Fibroblast of peridontal ligament (primary cell): ENCODE data around the gene EYS.

Experiments
- DNase-seq: peaks from one replicate; pipeline ENCODE4 v3.0.0-alpha.2; 2010; ENCODE audit errors: extremely low read depth

The EYS gene

DNA sequence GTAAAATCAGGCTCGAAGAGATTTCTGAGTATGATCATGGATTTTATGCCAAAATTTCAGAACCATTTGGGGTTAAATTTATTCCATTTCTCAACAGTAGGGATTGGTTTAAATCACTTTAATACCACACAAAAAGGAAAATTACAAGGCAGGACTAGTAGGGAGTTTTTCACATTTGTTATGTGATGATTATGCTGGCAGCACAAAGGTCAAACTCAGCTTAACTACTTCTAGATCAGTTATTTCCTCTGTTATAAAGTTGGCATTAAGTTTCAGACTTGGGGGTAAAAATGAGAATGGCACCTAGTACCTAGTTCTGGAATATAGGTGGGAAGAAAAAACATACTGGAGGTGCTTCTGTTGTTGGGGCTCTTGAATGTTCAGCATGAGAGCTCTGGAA, 2031.9 kb downstream of the EYS start:
- DNase-seq: no peak

DNA sequence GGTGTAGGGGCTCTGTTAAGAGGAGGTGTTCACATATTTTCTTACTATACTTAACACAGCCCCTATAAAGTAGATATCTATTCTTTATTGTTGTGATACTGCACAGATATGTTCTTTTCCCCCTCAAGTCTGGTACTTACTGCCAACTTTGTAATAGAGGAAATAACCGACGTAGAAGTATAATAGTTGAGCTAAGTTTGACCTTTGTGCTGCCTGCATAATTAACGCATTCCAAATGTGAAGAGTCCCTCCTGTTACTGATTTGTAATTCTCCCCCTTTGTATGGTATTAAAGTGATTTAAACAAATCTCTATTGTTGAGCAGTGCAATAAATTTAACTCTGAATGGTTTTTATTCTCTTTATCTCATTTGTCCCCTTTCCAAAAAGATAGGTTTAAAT, 2032.4 kb downstream of the EYS start:
- no peak for DNase-seq

DNA sequence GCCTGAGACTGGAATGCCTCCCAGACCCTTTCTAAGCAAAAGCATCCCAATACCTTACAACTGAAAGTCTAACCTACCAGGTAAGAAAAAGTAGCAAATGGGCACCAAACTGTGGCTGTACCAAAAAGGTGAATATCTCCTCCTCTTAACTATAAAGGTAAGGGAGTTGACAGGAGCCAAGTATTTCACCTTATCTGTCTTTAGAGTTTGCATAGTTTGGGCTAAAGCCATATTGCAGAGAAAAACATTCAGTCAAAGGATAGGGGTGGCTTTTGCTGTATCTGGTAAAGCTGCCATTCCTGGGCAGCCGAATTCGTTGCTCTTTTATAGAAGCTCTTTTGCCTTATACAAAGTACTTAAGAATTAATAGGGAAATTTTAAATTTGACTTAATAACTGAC, 2033.3 kb downstream of the EYS start:
- no peak for DNase-seq

DNA sequence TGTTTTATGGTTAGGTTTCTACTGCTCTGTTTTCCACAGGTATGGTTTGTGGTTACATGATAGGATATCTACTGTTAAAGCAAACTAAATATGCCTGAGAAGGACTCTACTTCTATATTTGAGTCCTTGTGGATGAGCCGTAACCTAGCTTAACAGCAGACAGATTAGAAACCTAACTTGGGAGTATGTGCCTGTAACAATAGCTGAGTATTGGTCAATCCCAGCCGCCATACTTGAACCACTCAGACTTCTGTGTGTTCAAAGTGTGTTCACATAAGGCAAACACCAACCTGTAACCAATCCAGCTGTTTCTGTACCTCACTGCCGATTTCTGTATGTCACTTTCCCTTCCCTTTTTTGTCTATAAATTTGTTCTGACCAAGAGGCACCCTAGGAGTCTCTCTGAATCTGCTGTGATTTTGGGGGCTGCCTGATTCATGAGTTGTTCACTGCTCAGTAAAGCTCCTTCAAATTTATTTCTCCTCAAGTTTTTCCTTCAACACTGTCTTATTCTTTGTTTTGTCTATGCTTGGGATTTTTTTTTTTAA, 2034.4 kb downstream of the EYS start:
- DNase-seq: no peak

DNA sequence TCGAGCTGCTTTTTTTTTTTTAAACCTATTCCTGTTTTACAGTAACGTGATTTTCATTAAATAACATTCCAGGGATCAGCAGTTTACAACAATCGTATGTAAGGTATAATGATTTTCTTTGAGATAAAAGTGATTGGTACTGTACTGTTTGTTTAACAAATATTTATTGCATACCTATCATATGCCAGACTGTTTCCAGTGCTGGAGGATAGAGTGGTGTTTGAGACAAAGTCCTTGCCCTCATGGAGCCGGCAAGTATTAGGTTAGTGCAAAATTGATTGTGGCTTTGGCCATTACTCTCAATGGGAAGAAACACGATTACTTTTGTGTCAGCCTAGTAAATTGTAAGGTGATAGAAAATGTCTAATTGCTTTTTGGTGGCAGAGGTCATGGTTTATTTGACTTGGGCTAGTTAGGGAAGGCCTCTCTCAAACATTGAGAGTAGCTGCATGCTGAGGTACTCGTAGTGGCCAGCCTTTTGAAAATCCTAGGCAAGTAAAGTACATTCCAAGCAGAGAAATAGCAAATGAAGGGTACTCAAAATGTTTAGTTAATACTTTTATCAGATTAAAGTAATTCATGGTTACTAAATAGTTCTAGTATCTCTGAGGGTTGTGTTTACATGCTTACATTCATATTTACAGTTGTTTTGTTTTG, 2035.8 kb downstream of the EYS start:
- no peak for DNase-seq
